Measurements from ENCODE around the gene CPTP. TPM values are rescaled to one million over a fixed set of nuclear protein-coding genes. Genes with fewer than 3 reads are reported as not detected.
A peak's percentile ranks its signal among the peaks of the same experiment; 100 is the strongest.

CPTP gene
- total RNA-seq, 1 donor from 2014 or later = 1.0 TPM

GRCh38 chr1:1373815-1374588 is 49.4 kb downstream of the CPTP start:
- peaks cover 3% of the 10 kb centered on the region for H4K20me1 ChIP-seq (ENCODE audit: low read depth)
- no peaks in the 10 kb centered on the region for H3K36me3 ChIP-seq
- no peaks in the 10 kb centered on the region for H3K27me3 ChIP-seq
- H3K27ac ChIP-seq = no peak overlapping the region
- TF ChIP-seq EZH2 (IDR thresholded peaks at IDR 0.05) = peak; percentile 4
- TF ChIP-seq EZH2phosphoT487 (IDR thresholded peaks at IDR 0.05) = no peak
- TF ChIP-seq CTCF (IDR thresholded peaks at IDR 0.05) = no peak
- Mint-ChIP-seq H3K4me1 (peaks cover 10% of the 10 kb centered on the region), H3K4me3 (peak overlapping the region; percentile 92), H3K36me3 (no peaks in the 10 kb centered on the region), H3K27ac (peak overlapping the region; percentile 33), H3K9me3 (no peaks in the 10 kb centered on the region), H3K27me3 (ENCODE audit: insufficient read depth, low read depth) (peaks cover 2% of the 10 kb centered on the region)
- peaks cover 22% of the 10 kb centered on the region for H3F3A ChIP-seq (ENCODE audit: low read depth)
- H3K4me2 ChIP-seq = peak overlapping the region; percentile 99
- H2AFZ ChIP-seq (replicated peaks) = no peak overlapping the region
- H3K79me2 ChIP-seq (ENCODE audit: low read depth) = peaks cover 17% of the 10 kb centered on the region
- H3K4me1 ChIP-seq = peaks cover 7% of the 10 kb centered on the region
- DNase-seq (ENCODE audit: low spot score) = no peak
- no peaks in the 10 kb centered on the region for H3K9me3 ChIP-seq (ENCODE audit: low read depth)
- peak overlapping the region; percentile 92 for H3K4me3 ChIP-seq
- peak overlapping the region; percentile 97 for H3K9ac ChIP-seq

GRCh38 chr1:1374589-1374928 is 50.0 kb downstream of the CPTP start:
- peak overlapping the region; percentile 92 for H3K4me3 Mint-ChIP-seq
- H3K9me3 Mint-ChIP-seq = no peaks in the 10 kb centered on the region
- Histone ChIP-seq H3F3A (ENCODE audit: low read depth) (peaks cover 22% of the 10 kb centered on the region), H3K9ac (peak overlapping the region; percentile 97), H3K27ac (peak overlapping the region; percentile 5), H3K27me3 (no peaks in the 10 kb centered on the region), H4K20me1 (ENCODE audit: low read depth) (peaks cover 3% of the 10 kb centered on the region), H3K4me2 (peak overlapping the region; percentile 99), H2AFZ (replicated peaks) (no peak overlapping the region), H3K4me3 (peak overlapping the region; percentile 92), H3K36me3 (no peaks in the 10 kb centered on the region), H3K9me3 (ENCODE audit: low read depth) (no peaks in the 10 kb centered on the region), H3K79me2 (ENCODE audit: low read depth) (peaks cover 17% of the 10 kb centered on the region), H3K4me1 (peaks cover 7% of the 10 kb centered on the region)
- DNase-seq (ENCODE audit: low spot score) = no peak
- H3K36me3 Mint-ChIP-seq = no peaks in the 10 kb centered on the region
- TF ChIP-seq CTCF (IDR thresholded peaks at IDR 0.05) = no peak
- no peak for TF ChIP-seq EZH2 (IDR thresholded peaks at IDR 0.05)
- no peak for TF ChIP-seq EZH2phosphoT487 (IDR thresholded peaks at IDR 0.05)
- peaks cover 10% of the 10 kb centered on the region for H3K4me1 Mint-ChIP-seq
- no peak overlapping the region for H3K27ac Mint-ChIP-seq
- peaks cover 2% of the 10 kb centered on the region for H3K27me3 Mint-ChIP-seq (ENCODE audit: insufficient read depth, low read depth)

DNA sequence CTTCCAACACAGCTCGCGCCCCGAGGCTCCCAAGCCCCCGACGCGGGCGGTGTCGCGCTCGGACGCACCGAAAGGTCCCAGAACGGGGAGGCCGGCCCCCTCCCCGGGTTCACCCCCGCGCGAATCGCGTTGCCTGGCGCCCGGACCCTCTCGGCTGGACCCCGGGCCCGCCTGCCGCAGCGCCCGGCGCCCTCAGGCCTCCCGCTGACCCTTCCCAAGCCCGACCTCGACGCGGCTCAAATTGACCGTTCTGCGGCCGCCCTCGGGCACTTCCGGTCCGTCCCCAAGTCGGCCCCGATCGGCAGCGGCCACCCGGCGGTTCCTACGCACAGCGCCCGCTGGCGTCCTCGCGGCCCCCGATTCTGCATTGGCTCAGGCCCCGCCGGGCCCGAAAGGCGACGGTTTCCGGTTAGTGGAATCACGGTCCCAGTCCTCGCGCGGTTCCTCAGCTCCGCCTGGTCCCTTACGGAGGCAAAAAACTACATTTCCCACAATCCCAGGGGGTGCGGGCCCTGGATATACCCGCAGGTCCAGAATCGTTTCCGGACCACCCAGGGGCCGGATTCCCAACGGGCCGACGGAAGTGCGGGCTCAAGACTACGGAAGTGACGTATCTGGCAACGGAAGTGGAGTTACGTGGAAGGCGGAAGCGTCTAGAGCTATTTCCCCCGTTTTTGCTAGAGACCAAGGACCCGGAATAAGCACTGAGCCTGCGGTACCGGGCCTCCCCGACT is 50.5 kb downstream of the CPTP start, which contains the start of gene AURKAIP1:
TSS of gene AURKAIP1 (minus strand) at position 279 of the 734 bp plus-strand sequence. CDS start 451 bp downstream, outside the sequence.
- Histone ChIP-seq H3K4me2 (peak within 1 kb of the TSS; percentile 99), H3K9me3 (ENCODE audit: low read depth) (no peaks in the 10 kb centered on the region), H4K20me1 (ENCODE audit: low read depth) (peaks cover 3% of the 10 kb centered on the region), H2AFZ (replicated peaks) (peak within 1 kb of the TSS; percentile 40), H3K79me2 (ENCODE audit: low read depth) (peaks cover 17% of the 10 kb centered on the region), H3K27me3 (no peaks in the 10 kb centered on the region), H3K27ac (peak within 1 kb of the TSS; percentile 39), H3K9ac (peak within 1 kb of the TSS; percentile 97), H3K4me3 (peak within 1 kb of the TSS; percentile 92), H3F3A (ENCODE audit: low read depth) (peaks cover 22% of the 10 kb centered on the region), H3K4me1 (peaks cover 7% of the 10 kb centered on the region), H3K36me3 (no peaks in the 10 kb centered on the region)
- H3K9me3 Mint-ChIP-seq = no peaks in the 10 kb centered on the region
- peak; percentile 100 for DNase-seq (ENCODE audit: low spot score)
- TF ChIP-seq CTCF (IDR thresholded peaks at IDR 0.05) (peak; percentile 43), EZH2 (IDR thresholded peaks at IDR 0.05) (no peak)
- H3K4me3 Mint-ChIP-seq = peak within 1 kb of the TSS; percentile 92
- H3K27me3 Mint-ChIP-seq (ENCODE audit: insufficient read depth, low read depth) = peaks cover 2% of the 10 kb centered on the region
- H3K27ac Mint-ChIP-seq = peak within 1 kb of the TSS; percentile 94
- no peaks in the 10 kb centered on the region for H3K36me3 Mint-ChIP-seq
- H3K4me1 Mint-ChIP-seq = peaks cover 10% of the 10 kb centered on the region

All from neural progenitor cell (in vitro differentiated cells).